Measurements from ENCODE around the gene CYRIA. TPM values are rescaled to one million over a fixed set of nuclear protein-coding genes. Genes with fewer than 3 reads are reported as not detected.

The CYRIA gene
- total and polyA plus RNA-seq, 2 donors (not counting 3 experiments of a cell fraction or from before 2014, with no cell fraction given) = 9.3 to 38.4 TPM

DNA sequence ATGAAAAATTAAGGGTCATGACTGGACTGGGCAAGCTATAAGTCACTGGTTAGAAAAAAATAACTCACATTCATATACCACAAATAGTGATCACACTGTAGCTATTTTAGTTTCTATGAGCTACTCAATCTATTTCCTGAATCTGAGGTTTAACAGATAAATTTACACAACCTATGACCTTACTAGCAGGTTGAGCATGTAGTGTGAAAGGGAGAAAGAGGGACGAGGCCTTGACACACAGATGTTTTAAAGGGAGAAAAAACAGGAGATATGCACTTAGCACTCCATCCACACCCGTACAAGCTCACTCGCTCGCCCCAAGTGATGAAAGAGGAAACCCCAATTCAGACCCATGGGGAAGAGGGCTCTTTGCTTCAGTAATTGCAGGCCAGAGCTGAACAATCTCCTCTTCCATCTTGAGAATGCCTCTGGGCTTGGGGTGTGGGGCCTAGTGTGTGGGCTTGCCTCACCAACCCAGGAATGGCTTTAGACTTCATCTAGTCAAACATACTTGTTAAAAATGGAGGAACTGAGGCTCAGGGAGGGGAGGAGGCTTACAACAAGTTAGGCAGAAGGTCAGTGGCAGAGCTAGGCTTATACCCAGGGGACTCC, 10.7 kb downstream of the CYRIA start:
- Histone ChIP-seq H3K4me2 (ENCODE audit: insufficient read depth, low read length) (no peak overlapping the region), H3K36me3 (ENCODE audit: control insufficient read depth in 2 of 2, extremely low read depth in 1 of 2, insufficient read depth in 2 of 2, low read length in 2 of 2) (no peaks in the 10 kb centered on the region), H3K4me3 (replicated peaks in 1 of 3; ENCODE audit: insufficient read depth in 1 of 3, low read depth in 1 of 3, low read length in 3 of 3) (no peak overlapping the region), H3K9me1 (replicated peaks; ENCODE audit: control insufficient read depth, extremely low read depth, insufficient read depth, low read length) (no peaks in the 10 kb centered on the region), H3K27me3 (ENCODE audit: control insufficient read depth in 2 of 2, insufficient read depth in 2 of 2, low read length in 2 of 2) (no peaks in the 10 kb centered on the region), H3K27ac (ENCODE audit: insufficient read depth, low read depth, low read length) (no peak overlapping the region), H3K4me1 (ENCODE audit: control insufficient read depth, extremely low read depth, insufficient read depth, low read length) (peaks cover 34% of the 10 kb centered on the region), H4K20me1 (replicated peaks; ENCODE audit: control insufficient read depth, extremely low read depth, insufficient read depth, low read length) (no peaks in the 10 kb centered on the region), H2AFZ (ENCODE audit: low read depth, low read length) (no peak overlapping the region), H3K79me2 (ENCODE audit: control insufficient read depth, insufficient read depth, low read length) (peaks cover 10% of the 10 kb centered on the region), H3K9ac (replicated peaks; ENCODE audit: extremely low read depth, insufficient read depth, low read length) (no peak overlapping the region), H3K9me3 (replicated peaks; ENCODE audit: control insufficient read depth, insufficient read depth, low read length) (no peaks in the 10 kb centered on the region)
- dilution Hi-C loops (cut with MboI; ENCODE audit: extremely low pct_ligation_motif_present, low sequenced_read_pairs) = no loop called here
- BruUV-seq (replicated peaks) = no TSS peak
- intact Hi-C loops (cut with micrococcal nuclease) = no loop called here
- CTCF ChIA-PET = interaction anchor here (1.1 to 6.7 kb wide), 4 partner anchors 9 to 38 kb away, joined by 3 to 48 read pairs (median 3); partner anchors contain the start of gene CYRIA
- TF ChIP-seq POLR2AphosphoS5 (IDR thresholded peaks at IDR 0.05; ENCODE audit: insufficient read depth, low read depth, low read length) (no peak), JUN (IDR thresholded peaks at IDR 0.05; ENCODE audit: borderline replicate concordance, insufficient read depth, insufficient read length, low read depth) (no peak), MYC (IDR thresholded peaks at IDR 0.05; ENCODE audit: low read depth, low read length) (no peak), FOS (IDR thresholded peaks at IDR 0.05; ENCODE audit: borderline replicate concordance, insufficient read depth, low read length) (no peak), GATA2 (IDR thresholded peaks at IDR 0.05; ENCODE audit: insufficient read depth, insufficient read length, low read depth, low read length) (no peak), EZH2 (IDR thresholded peaks at IDR 0.05; ENCODE audit: borderline replicate concordance, low read depth, low read length, severe bottlenecking) (no peak), POLR2A (IDR thresholded peaks at IDR 0.05; ENCODE audit: low read depth, low read length) (no peak)
- TF ChIP-seq, protein P1, sequence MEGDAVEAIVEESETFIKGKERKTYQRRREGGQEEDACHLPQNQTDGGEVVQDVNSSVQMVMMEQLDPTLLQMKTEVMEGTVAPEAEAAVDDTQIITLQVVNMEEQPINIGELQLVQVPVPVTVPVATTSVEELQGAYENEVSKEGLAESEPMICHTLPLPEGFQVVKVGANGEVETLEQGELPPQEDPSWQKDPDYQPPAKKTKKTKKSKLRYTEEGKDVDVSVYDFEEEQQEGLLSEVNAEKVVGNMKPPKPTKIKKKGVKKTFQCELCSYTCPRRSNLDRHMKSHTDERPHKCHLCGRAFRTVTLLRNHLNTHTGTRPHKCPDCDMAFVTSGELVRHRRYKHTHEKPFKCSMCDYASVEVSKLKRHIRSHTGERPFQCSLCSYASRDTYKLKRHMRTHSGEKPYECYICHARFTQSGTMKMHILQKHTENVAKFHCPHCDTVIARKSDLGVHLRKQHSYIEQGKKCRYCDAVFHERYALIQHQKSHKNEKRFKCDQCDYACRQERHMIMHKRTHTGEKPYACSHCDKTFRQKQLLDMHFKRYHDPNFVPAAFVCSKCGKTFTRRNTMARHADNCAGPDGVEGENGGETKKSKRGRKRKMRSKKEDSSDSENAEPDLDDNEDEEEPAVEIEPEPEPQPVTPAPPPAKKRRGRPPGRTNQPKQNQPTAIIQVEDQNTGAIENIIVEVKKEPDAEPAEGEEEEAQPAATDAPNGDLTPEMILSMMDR (IDR thresholded peaks at IDR 0.05; ENCODE audit: extremely low read depth in 1 of 2, insufficient read depth in 1 of 2, low read depth in 1 of 2, low read length in 2 of 2) = no peak
- TF ChIP-seq, protein P2, sequence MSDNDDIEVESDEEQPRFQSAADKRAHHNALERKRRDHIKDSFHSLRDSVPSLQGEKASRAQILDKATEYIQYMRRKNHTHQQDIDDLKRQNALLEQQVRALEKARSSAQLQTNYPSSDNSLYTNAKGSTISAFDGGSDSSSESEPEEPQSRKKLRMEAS (IDR thresholded peaks at IDR 0.05; ENCODE audit: insufficient read depth, insufficient read length) = no peak
- POLR2A ChIA-PET = interaction anchor here (0.9 kb wide), 1 partner anchor 33 kb away, joined by 3 read pairs; no protein-coding TSS in a partner anchor
- DNase-seq (ENCODE audit: low read depth, low spot score) (no peak), FAIRE-seq (no peak)
